ENCODE measurements around the gene KREMEN1.

DNA sequence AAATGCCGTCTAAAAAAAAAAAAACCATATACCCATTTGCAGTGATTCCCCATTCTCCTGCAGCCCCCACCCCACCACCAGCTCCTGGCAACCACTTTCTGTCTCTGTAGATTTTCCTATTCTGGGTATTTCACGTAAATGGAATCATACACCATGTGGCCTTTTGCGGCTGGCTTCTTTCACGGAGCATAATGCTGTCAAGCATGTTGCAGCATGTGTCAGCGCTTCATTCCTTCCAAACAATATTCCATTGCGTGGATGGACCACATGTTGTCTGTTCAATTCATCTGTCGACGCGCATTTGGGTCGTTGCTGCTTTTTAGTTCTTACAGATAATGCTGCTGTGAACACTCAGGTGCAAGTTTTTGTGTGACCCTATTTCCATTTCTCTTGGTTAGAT is 118.1 kb downstream of the KREMEN1 start:
- TF ChIP-seq, protein P1, sequence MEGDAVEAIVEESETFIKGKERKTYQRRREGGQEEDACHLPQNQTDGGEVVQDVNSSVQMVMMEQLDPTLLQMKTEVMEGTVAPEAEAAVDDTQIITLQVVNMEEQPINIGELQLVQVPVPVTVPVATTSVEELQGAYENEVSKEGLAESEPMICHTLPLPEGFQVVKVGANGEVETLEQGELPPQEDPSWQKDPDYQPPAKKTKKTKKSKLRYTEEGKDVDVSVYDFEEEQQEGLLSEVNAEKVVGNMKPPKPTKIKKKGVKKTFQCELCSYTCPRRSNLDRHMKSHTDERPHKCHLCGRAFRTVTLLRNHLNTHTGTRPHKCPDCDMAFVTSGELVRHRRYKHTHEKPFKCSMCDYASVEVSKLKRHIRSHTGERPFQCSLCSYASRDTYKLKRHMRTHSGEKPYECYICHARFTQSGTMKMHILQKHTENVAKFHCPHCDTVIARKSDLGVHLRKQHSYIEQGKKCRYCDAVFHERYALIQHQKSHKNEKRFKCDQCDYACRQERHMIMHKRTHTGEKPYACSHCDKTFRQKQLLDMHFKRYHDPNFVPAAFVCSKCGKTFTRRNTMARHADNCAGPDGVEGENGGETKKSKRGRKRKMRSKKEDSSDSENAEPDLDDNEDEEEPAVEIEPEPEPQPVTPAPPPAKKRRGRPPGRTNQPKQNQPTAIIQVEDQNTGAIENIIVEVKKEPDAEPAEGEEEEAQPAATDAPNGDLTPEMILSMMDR (IDR thresholded peaks at IDR 0.05), result no peak
- TF ChIP-seq POLR2A (IDR thresholded peaks at IDR 0.05), result no peak
